Body of pancreas (tissue), 4 donors: ENCODE data around the gene ERG. TPM values are rescaled to one million over a fixed set of nuclear protein-coding genes. Genes with fewer than 3 reads are reported as not detected.

Source experiments
- ATAC-seq: fragments of 150-250 bp; one replicate; pipeline ENCODE4 v1.9.1; 2016
- DNase-seq, 4 donors: peaks; one replicate each; pipeline ENCODE4 v3.0.0-alpha.2; 2019
- H3K27ac ChIP-seq, 4 donors: fragments of 200-600 bp; sonication (generic); 1 replicate in 3 of 4; 2 replicates in 1 of 4; pipeline versions ENCODE4 v1.5.1 to v1.6.1; 2016 to 2019; ENCODE audit warnings: mild to moderate bottlenecking in 1 of 4, mixed read lengths in 1 of 4, moderate library complexity in 1 of 4
- H3K27me3 ChIP-seq, 2 donors: fragments of 200-600 bp; sonication (generic); one replicate each; pipeline ENCODE4 v1.6.0; 2016; ENCODE audit warnings: mild to moderate bottlenecking in 1 of 2
- H3K36me3 ChIP-seq, 2 donors: fragments of 200-600 bp; sonication (generic); replicated peaks in 1 of 2; 2 replicates each; pipeline ENCODE4 v1.5.1; 2016; ENCODE audit warnings: low read depth in 2 of 2; ENCODE audit not compliant: insufficient read depth in 1 of 2
- H3K4me1 ChIP-seq: fragments of 200-600 bp; sonication (generic); one replicate; pipeline ENCODE4 v1.6.0; 2016
- H3K4me3 ChIP-seq, 2 donors: fragments of 200-600 bp; sonication (generic); 1 replicate in 1 of 2; 2 replicates in 1 of 2; pipeline ENCODE4 v1.5.1; 2016 to 2019
- H3K9me3 ChIP-seq, 3 donors: fragments of 200-600 bp; sonication (generic); 1 replicate in 2 of 3; 2 replicates in 1 of 3; pipeline ENCODE4 v1.5.1; 2016
- POLR2A ChIP-seq, 3 donors: fragments of 450-650 bp; IDR thresholded peaks; one replicate each; pipeline ENCODE4 v1.6.1; 2016; ENCODE audit warnings: antibody characterized with exemption in 3 of 3, mild to moderate bottlenecking in 2 of 3
- WGBS, 2 donors: methylation state at CpG; one replicate each; pipeline ENCODE4 v1.1.5; 2017; 5-methylcytosine and 5-hydroxymethylcytosine counted together
- intact Hi-C: fragments of 100-400 bp; cut with DNase I; formaldehyde crosslinking; loops from one replicate; pipeline ENCODE4 v1.15.1; 2023
- total RNA-seq, 2 donors: library from RNA; depleted of rRNA; stranded (reverse); fragments of >200 nt; gene quantifications; one replicate each; pipeline ENCODE4 v1.1.0, GENCODE V29; 2016
- TF ChIP-seq, protein P1 (sequence below), 7 experiments: fragments of 450-650 bp in 4 of 7; fragments of 200-600 bp in 3 of 7; sonication (generic) in 3 of 7; IDR thresholded peaks; one replicate each; pipeline ENCODE4 v1.5.1; 2016 to 2019; ENCODE audit warnings: antibody characterized with exemption in 7 of 7

The ERG gene
- total RNA-seq, 2 donors from 2014 or later: 4.2 to 7.3 TPM

DNA sequence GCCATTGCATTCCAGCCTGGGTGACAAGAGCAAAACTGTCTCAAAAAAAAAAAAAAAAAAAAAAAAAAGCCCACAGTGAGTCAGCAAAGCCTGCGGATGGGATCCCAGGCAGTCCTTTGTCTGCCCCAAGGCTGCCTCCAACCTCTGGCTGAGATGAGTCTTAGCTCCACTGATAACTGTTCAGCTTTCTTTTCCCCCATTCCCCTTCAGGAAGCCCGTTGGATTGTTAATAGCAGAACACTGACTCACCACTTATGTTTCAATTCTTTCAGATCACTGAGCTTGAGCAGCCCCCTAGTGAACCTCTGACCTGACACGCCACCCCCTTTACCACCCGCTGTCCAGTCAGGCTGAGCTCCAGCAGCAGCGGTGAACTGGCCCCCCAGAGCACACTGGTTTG is 57.5 kb downstream of the ERG start:
- no peaks in the 10 kb centered on the region for H3K36me3 ChIP-seq
- no peak overlapping the region for H3K27ac ChIP-seq
- H3K9me3 ChIP-seq: no peaks in the 10 kb centered on the region
- intact Hi-C loops: no loop called here
- H3K4me1 ChIP-seq: no peaks in the 10 kb centered on the region
- no peaks in the 10 kb centered on the region for H3K27me3 ChIP-seq
- ATAC-seq (no peak), DNase-seq (no peak)
- no peak overlapping the region for H3K4me3 ChIP-seq
- TF ChIP-seq, protein P1, sequence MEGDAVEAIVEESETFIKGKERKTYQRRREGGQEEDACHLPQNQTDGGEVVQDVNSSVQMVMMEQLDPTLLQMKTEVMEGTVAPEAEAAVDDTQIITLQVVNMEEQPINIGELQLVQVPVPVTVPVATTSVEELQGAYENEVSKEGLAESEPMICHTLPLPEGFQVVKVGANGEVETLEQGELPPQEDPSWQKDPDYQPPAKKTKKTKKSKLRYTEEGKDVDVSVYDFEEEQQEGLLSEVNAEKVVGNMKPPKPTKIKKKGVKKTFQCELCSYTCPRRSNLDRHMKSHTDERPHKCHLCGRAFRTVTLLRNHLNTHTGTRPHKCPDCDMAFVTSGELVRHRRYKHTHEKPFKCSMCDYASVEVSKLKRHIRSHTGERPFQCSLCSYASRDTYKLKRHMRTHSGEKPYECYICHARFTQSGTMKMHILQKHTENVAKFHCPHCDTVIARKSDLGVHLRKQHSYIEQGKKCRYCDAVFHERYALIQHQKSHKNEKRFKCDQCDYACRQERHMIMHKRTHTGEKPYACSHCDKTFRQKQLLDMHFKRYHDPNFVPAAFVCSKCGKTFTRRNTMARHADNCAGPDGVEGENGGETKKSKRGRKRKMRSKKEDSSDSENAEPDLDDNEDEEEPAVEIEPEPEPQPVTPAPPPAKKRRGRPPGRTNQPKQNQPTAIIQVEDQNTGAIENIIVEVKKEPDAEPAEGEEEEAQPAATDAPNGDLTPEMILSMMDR (IDR thresholded peaks at IDR 0.05): no peak
- TF ChIP-seq POLR2A (IDR thresholded peaks at IDR 0.05): no peak
- 66 to 68% methylated on average over 5 of the region's 5 CpGs for WGBS, 2 donors

DNA sequence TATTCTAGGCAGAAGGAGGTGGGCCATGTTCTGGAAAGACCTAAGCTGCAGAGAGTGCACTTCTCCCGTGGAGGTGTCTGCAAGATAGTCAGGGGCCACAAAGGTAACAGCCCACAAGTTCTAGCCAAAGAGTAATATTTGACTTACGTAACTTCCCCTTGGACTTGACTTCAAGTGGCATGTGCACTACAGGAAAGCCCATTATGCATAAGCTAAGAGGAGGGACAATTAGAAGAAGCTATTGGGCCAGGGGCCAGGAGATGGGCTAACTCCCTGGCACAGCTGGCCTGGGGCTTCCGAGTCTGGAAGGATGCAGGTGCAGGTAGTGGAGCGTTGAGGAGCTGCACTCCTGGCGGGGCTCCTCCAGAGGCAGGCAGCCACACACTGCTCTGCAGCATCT is 58.3 kb downstream of the ERG start:
- no peak for DNase-seq
- intact Hi-C loops: no loop called here
- H3K4me3 ChIP-seq: no peak overlapping the region
- no peak for ATAC-seq
- WGBS, 2 donors: 54 to 62% methylated on average over 5 of the region's 5 CpGs
- H3K27ac ChIP-seq: no peak overlapping the region
- no peaks in the 10 kb centered on the region for H3K9me3 ChIP-seq
- TF ChIP-seq POLR2A (IDR thresholded peaks at IDR 0.05): no peak
- TF ChIP-seq, protein P1 (IDR thresholded peaks at IDR 0.05): no peak
- no peaks in the 10 kb centered on the region for H3K36me3 ChIP-seq
- no peaks in the 10 kb centered on the region for H3K27me3 ChIP-seq
- H3K4me1 ChIP-seq: no peaks in the 10 kb centered on the region

DNA sequence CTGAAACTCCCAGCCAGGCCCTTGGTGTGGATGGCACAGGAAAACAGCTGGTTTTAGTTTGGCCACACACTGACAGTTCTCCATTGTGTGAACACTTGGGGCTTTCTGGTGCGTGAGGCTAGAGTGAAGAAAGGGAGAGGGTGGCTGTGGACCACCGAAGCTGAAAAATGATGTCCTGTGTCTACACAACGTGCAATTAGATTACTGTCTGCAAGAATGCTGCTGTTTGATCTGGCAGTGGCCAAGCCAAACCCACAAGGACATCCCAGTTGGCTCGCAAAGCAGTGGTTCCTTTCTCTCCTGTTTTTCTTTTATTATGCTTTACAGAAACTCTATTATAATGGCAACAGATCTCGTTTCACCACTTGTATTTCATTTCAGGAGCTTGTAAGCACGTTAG is 58.9 kb downstream of the ERG start:
- Histone ChIP-seq H3K4me1 (no peaks in the 10 kb centered on the region), H3K9me3 (no peaks in the 10 kb centered on the region), H3K27me3 (no peaks in the 10 kb centered on the region), H3K4me3 (no peak overlapping the region), H3K27ac (no peak overlapping the region), H3K36me3 (no peaks in the 10 kb centered on the region)
- TF ChIP-seq POLR2A (IDR thresholded peaks at IDR 0.05): no peak
- TF ChIP-seq, protein P1 (IDR thresholded peaks at IDR 0.05): no peak
- ATAC-seq: no peak
- DNase-seq: no peak
- intact Hi-C loops: no loop called here
- WGBS, 2 donors: 40 to 44% methylated on average over 6 of the region's 6 CpGs

- Histone ChIP-seq H3K27ac (no peak overlapping the region), H3K36me3 (no peaks in the 10 kb centered on the region), H3K4me1 (no peaks in the 10 kb centered on the region), H3K9me3 (no peaks in the 10 kb centered on the region), H3K4me3 (no peak overlapping the region), H3K27me3 (no peaks in the 10 kb centered on the region)
- intact Hi-C loops: no loop called here
- 55 to 71% methylated on average over 11 of the region's 11 CpGs for WGBS, 2 donors
- ATAC-seq: no peak
- TF ChIP-seq, protein P1 (IDR thresholded peaks at IDR 0.05): no peak
- TF ChIP-seq POLR2A (IDR thresholded peaks at IDR 0.05): no peak
- peak in 3 of 4 donors; percentile 10 to 23 (median 10) for DNase-seq
Observed at GRCh38 chr21:38438462-38438893, 59.8 kb downstream of the ERG start.

GRCh38 chr21:38436341-38436740 is 61.9 kb downstream of the ERG start:
- 64 to 71% methylated on average over 4 of the region's 4 CpGs for WGBS, 2 donors
- no peaks in the 10 kb centered on the region for H3K36me3 ChIP-seq
- no peak overlapping the region for H3K4me3 ChIP-seq
- no peak for ATAC-seq
- no peak for TF ChIP-seq POLR2A (IDR thresholded peaks at IDR 0.05)
- TF ChIP-seq, protein P1 (IDR thresholded peaks at IDR 0.05): no peak
- H3K9me3 ChIP-seq: no peaks in the 10 kb centered on the region
- H3K27me3 ChIP-seq: no peaks in the 10 kb centered on the region
- intact Hi-C loops: no loop called here
- H3K27ac ChIP-seq: no peak overlapping the region
- no peaks in the 10 kb centered on the region for H3K4me1 ChIP-seq
- DNase-seq: no peak
